ENCODE data around the gene CD200R1L.

- TF ChIP-seq, protein P1, sequence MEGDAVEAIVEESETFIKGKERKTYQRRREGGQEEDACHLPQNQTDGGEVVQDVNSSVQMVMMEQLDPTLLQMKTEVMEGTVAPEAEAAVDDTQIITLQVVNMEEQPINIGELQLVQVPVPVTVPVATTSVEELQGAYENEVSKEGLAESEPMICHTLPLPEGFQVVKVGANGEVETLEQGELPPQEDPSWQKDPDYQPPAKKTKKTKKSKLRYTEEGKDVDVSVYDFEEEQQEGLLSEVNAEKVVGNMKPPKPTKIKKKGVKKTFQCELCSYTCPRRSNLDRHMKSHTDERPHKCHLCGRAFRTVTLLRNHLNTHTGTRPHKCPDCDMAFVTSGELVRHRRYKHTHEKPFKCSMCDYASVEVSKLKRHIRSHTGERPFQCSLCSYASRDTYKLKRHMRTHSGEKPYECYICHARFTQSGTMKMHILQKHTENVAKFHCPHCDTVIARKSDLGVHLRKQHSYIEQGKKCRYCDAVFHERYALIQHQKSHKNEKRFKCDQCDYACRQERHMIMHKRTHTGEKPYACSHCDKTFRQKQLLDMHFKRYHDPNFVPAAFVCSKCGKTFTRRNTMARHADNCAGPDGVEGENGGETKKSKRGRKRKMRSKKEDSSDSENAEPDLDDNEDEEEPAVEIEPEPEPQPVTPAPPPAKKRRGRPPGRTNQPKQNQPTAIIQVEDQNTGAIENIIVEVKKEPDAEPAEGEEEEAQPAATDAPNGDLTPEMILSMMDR (IDR thresholded peaks at IDR 0.05): no peak
- TF ChIP-seq EP300 (IDR thresholded peaks at IDR 0.05) (no peak), POLR2A (IDR thresholded peaks at IDR 0.05) (no peak)
These were observed 72.8 kb downstream of the CD200R1L start for GRCh38 chr3:112773864-112774263.

Data from sigmoid colon (tissue), 4 donors.